GM15510 (cell line): ENCODE results near the gene PXYLP1.

Source experiments
- POLR2A ChIP-seq: IDR thresholded peaks from 3 replicates; pipeline ENCODE4 v1.6.1; 2011; ENCODE audit warnings: borderline replicate concordance; ENCODE audit not compliant: insufficient read length; ENCODE audit errors: extremely low read depth

The PXYLP1 gene

DNA sequence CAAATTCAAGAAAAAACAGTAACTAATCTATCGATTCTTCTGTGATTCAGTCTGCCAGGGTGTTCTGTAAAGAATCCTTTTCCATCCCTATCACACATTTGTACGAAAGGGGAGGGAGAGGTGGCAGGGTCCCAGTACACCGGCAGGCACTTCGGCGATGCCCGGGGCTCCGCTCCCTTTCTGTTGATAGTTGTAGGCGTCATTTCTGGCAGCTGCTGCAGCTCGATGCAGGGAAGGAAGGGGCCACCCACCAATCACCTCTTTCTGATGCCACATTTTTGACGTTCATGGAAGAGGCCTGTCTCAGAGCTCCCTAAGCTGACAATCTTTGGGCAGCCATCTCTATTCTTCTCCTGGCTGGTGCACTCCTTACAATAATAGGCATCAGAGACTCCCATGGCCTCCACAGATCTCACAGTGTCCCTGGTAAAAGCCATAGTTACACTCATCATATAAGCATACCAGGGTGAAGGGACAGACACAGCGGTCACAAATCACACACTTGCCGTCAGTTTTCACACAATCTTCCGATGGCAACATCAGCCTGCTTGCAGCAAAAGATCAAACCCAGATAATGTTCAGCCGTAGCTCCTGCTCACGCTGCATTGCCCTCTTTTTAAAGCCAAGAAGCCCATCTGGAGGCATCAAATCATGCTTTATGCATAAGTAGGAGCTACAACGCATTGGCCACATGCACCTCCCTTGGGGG lies 75.9 kb downstream of the PXYLP1 start:
- TF ChIP-seq POLR2A: no peak

DNA sequence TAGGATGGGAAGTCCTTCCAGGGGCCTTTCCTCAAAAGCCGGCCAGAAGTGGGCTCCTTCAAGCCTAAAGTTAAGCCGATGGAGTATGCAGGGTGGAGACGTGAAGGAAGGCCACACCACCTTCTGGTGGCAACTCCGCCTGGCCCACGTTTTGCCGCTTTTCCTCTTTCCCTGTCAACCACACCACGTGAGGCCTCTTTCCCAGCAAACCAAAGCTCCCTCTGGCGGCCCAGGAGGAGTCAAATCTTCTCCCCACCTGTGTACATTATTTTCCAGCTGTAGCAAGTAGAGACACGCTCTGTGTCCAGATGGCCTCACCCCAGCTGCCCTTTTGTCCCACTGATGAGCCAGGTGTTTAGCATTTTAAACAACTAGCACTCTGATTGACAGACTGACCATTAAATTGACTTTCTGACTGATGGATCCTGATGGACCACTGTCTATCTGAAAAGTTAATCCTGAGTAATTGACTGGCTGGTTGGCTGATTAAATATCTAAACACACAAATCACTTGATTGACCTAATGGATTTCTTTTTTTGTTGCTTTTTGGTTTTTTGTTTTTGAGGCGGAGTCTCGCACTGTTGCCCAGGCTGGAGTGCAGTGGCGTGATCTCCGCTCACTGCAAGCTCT lies 77.1 kb downstream of the PXYLP1 start:
- no peak for TF ChIP-seq POLR2A

DNA sequence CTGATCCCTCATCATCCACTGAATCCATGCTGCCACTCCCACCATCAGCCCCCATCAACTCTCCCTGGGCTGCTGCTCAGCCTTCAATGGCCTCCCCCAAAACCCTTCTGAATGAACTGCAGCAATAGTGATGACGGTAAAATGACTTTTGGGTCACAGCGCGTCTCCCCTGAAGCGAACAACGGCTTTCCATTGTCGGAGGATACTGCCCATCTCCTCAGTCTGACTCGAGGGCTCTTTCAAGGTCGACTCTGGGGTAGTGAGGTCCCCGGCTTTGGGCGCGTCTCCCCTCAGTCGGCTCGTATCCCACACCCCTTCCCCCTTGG lies 79.5 kb downstream of the PXYLP1 start:
- no peak for TF ChIP-seq POLR2A

DNA sequence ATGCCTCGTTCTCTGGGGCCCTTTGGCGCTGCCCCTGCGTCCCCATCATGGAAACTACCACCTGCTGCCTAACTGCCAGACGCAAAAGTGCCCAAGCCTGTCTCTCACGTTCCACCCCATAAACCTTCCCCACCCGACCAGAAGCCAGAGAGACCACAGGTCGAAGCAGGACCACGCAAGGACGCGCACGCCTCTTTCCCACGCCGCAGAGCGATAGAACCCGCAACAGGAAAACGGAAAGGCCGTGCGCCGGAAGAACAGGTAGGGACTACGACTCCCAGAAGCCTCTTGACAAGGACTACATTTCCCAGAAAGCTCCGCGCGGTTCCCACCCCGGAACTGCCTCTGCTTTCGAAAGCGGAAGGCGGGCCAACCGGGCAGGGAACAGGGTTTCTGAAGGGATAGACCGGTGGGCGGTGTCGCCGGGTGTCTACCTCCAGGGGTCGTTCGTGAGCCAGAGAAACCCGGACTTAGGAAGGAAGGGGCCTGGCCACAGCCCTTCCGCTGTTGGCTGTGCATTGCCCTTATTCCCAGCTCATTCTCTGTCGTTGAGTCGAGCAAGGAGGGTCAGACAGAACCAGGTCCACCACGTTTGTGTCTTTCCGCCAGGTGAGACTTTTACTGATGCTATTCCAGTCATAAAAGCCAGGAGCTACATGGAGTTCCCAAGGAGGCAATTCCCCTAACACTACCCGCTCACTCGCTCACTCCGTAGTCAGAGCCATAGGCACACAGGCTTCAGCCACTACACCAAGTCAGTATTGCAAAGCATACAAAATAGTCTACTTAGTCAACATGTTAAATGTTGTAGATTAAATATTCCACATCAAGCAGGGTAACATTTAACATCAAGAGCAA lies 80.1 kb downstream of the PXYLP1 start:
- peak; percentile 79 for TF ChIP-seq POLR2A

DNA sequence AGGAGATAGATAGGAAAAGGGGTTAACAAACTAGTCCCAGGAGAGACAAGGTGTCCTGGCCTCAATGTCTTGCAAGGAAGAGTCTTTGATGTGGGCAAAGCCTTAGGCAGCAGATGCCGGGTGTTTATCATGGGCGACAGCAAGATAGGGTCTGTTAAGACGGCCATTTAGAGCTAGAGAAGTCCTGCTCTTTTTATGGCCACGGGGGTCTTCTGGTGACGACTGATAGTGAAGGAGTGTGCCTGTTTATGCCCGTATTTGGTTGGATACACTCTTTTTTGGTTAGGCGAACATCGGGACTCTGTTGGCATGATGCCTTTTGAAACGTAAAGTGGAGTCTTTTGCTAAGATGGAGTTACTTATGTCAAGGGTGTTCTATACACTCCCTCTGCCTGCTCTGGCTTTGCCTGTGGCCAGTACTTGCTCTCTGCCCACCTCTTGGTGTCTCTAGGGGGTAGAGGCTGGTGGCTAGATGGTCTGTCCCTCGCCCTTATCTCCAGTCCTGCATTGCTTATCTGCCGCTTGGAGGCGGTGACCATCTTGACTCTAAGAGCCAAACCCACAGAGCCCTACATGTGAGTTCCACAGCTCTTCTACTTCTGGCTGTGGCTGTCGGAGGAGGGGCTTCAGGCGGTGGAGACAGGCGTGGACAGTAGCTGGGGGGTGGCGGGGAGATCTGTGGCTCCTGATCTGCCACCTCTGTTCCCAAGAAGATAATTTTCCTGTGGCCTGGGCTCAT lies 80.9 kb downstream of the PXYLP1 start:
- TF ChIP-seq POLR2A: no peak

DNA sequence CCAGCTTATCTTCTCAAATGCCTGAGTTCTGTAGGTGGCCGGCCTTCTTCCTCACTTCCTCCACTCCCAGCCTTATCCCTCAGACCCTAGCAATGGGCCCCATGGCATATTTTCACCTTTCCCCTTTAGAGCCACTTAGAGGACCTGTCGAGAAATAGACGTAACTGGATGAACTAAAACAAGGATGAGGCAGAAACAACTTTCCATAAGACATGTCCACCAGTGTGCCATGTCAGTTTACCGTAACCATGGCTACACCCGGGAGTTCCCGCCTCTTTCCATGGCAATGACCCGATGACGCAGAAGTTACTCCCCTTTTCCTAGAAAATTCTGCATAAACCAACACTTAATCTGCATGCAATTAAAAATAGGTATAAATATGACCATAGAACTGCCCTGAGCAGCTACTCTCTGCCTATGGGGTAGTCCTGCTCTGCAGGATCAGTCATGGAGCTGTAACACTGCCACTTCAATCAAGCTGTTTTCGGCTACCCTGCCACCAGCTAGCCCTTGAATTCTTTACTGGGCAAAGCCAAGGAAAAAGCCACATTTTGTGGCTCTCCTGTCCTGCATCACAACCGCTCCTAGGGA lies 81.6 kb downstream of the PXYLP1 start:
- TF ChIP-seq POLR2A: no peak

DNA sequence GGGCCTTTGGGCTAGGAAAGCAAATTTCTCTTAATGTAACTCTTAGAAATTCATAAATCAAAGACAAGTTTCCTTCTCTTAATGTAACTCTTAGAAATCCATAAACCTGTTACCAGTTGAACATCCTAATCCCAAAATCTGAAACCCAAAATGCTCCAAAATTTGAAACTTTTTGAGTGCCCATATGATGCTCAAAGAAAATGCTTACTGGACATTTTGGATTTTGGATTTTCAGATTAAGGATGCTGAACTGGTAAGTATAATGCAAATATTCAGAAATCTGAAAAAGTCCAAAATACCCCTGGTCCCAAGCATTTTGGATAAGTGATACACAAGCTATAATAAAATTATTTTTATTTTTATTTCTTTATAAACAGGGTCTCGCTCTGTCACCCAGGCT lies 85.2 kb downstream of the PXYLP1 start:
- no peak for TF ChIP-seq POLR2A

DNA sequence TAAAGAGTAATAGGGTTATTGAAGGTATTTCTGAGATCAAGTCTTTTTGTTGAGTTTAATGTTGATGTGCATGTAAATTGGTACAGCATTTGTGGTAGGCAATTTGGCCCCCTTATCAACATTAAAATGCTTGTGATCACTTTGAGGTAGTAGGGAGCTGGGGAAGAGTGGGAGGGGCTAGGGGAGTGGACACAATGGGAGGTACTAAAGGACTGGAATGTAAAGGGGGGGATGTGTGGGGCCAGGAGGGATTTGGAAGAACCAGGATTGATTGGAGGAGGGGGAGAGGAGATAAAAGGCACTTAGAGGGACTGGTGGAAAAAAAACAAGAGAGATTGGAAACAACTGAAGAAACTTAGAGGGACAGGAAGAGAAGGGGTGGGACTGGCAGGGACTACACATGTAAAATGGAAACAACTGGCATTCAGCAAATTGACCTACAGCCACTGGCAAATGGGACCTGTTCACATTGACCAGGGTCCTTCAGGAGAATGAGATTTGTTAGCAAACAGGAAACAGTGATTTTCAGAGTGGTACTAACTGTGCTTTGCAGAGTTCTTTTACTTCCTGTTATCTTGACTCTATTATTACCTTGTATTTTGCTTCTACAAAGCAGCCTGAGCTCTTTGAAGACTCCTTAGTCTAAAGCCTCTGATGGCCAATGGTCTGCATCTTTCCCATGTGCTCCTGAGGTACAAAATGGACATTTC lies 88.9 kb downstream of the PXYLP1 start:
- TF ChIP-seq POLR2A: no peak

DNA sequence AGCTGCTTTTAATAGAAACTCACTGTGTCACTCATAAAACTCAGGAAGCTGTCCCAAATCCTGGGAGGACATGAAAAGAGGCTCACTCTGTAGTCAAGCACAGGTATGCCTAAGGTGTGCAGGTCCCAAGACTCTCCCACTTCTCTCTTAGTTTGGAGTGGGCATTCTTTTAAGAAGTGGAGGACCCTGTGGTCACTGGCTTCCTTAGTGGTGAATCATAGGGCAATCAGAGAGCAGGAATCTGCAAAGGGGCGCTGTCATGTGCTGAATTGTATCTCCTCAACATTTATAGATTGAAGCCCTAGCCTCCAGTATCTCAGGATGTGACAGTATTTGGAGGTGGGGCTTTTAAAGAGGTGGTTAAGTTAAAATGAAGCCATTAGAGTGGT lies 89.5 kb downstream of the PXYLP1 start:
- TF ChIP-seq POLR2A: no peak

DNA sequence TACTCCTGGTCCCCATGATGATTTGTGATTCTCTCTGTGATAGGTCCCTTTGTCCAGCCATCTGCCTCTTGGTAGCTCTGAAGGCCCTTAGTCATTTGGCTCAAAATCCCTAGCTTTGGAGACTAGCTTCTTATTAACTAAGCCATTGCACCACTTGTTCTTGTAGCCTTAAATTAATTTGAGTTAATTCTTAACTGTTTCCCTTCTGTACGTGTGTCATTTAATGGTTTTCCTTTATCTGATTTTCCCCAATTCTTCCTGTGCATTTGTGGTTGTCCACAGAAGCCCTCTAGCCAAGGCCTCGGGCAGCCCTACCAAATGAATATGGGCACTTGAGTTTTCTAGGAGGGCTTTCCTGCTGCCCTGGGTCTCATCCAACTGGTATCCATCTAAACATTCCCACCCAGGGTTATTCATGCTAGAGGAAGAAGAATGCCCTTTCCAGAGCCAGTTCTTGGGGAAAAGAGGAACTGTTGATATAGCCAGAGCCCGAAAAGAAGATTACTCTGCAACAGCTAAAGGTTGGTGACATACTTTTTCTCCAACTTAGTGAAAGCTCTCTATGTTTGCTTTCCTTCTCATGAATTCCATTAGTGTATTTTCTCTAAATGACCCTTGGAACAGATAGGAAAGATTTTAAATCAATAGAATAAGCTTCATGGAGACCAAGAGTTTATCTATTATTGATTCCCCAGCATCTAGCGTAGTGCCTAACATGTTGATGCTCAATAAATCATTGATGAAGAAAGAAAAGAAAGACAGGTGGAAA lies 92.5 kb downstream of the PXYLP1 start:
- TF ChIP-seq POLR2A: no peak

DNA sequence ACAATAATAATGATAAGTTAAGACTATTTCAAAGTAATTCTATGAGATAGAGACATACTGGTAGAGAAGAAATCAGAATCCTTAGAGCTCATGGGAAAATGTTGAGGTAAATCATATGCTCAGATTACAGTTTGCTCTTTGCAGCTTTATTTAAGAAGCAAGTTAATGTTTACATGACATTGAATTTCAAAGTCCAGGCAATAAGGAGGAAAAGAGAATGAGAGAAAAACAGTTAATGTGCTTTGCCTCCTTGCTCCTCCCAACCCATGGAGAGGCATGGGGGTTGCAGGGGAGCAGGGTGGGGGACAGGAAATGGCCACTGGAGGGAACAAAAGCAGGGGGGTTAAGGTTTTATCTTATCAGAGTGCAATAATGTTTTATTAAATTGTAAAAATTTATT lies 94.5 kb downstream of the PXYLP1 start:
- TF ChIP-seq POLR2A: no peak

DNA sequence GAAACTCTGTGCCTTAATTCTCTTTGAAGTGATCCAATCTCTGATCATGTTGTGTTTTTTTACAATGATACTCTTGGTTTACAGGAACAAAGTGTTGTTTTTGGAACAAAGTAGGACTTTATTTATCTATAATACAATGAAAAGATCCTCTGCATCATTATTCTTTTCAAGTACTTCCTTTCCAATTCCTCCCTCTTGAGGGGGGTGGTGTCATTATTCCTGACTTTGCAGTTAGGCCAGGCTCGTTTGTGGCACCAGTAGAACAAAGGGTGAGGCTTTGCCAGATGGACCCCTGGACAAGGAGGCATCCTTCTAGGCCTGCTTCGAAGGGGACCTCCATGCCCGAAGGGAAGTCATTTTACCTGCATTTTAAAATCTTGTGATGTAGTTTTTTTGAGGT lies 95.0 kb downstream of the PXYLP1 start:
- TF ChIP-seq POLR2A: no peak

DNA sequence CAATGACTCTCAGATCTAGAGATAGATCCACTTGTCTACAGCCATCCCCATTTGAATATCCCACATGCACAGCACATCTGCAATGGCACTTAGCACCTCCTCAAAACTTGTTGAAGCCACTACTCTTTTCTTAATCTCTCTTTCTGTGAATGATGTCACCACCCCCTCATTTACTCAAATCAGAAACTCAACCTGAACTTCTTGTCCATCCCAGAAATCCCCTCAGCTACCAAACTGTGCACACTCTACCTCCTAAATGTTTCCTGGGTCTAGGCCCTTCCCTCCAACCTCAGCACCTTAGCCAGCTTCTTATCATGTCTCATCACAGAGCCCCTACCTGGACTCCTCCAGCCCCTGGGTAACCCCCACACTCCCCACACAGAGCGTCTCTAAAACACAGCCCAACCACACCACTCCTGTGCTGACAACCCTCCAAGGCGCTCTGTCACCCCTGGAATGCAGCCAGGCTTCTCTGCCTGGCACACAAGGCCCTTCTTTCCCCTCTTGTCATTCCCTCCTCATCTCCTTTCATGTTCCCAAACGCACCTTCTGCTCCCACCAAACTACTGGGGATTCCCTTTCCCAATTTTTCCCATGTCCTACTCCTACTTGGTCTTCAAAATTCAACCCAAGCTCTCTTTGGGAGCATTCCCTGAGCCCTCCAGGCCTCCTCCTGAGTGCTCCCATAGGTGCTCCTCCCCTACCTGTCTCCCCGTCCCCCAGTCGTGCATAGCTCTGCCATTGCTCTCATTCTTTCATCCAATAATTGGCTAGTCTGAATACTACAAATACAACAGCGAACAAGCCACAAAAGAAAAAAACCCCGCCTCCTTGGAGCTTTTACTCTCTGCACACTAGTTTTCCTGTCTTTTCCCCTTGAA lies 96.9 kb downstream of the PXYLP1 start:
- TF ChIP-seq POLR2A: no peak

DNA sequence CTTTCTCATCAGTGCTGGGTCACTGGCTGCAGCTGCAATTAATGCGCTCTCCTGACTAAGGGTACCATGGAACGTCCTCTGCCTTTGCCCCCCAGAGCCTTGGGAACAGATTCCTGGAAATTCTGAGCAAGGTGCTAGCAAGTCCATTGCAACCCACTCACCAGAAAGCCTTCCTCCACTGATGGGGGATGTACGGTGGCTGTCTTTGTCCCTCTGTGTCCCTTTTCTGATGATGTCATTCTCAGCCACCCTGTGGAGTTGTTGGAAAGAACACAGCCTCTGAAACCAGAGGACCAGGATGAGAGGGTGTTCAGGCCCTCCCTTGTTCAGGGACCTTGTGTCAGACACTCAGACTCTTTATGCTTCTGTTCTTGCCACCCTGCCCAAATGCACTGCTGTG lies 98.6 kb downstream of the PXYLP1 start:
- TF ChIP-seq POLR2A: no peak
